ENCODE measurements around the gene CYB5RL. TPM values are rescaled to one million over a fixed set of nuclear protein-coding genes. Genes with fewer than 3 reads are reported as not detected.
"Not testable (repeated sequence)": the region's sequence is repeated elsewhere in the genome, so short reads cannot be mapped to it uniquely, and the experiment has no call there.

Gene CYB5RL
- total and polyA plus RNA-seq, 2 donors (not counting 3 experiments of a cell fraction or from before 2014, with no cell fraction given) = 5.8 to 8.6 TPM

DNA sequence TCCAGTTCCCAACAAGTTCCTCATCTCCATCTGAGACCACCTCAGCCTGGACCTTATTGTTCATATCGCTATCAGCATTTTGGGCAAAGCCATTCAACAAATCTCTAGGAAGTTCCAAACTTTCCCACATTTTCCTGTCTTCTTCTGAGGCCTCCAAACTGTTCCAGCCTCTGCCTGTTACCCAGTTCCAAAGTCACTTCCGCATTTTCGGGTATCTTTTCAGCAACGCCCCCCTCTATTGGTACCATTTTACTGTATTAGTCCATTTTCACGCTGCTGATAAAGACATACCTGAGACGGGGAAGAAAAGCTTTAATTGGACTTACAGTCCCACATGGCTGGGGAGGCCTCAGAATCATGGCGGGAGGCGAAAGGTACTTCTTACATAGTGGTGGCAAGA, 33.5 kb downstream of the CYB5RL start:
- H3K36me3 ChIP-seq (ENCODE audit: control insufficient read depth in 2 of 2, extremely low read depth in 1 of 2, insufficient read depth in 2 of 2, low read length in 2 of 2); H3K27ac ChIP-seq (ENCODE audit: insufficient read depth, low read depth, low read length); CTCF ChIA-PET; H3K4me1 ChIP-seq (ENCODE audit: control insufficient read depth, extremely low read depth, insufficient read depth, low read length); H4K20me1 ChIP-seq (replicated peaks; ENCODE audit: control insufficient read depth, extremely low read depth, insufficient read depth, low read length); H3K27me3 ChIP-seq (ENCODE audit: control insufficient read depth in 2 of 2, insufficient read depth in 2 of 2, low read length in 2 of 2); FAIRE-seq; POLR2A ChIA-PET; H3K9me3 ChIP-seq (replicated peaks; ENCODE audit: control insufficient read depth, insufficient read depth, low read length); intact Hi-C loops (cut with micrococcal nuclease); H3K9me1 ChIP-seq (replicated peaks; ENCODE audit: control insufficient read depth, extremely low read depth, insufficient read depth, low read length); dilution Hi-C loops (cut with MboI; ENCODE audit: extremely low pct_ligation_motif_present, low sequenced_read_pairs); H3K79me2 ChIP-seq (ENCODE audit: control insufficient read depth, insufficient read depth, low read length); H3K4me2 ChIP-seq (ENCODE audit: insufficient read depth, low read length); H3K4me3 ChIP-seq (replicated peaks in 1 of 3; ENCODE audit: insufficient read depth in 1 of 3, low read depth in 1 of 3, low read length in 3 of 3); BruUV-seq (replicated peaks); DNase-seq (ENCODE audit: low read depth, low spot score); H3K9ac ChIP-seq (replicated peaks; ENCODE audit: extremely low read depth, insufficient read depth, low read length); H2AFZ ChIP-seq (ENCODE audit: low read depth, low read length): not testable (repeated sequence)

- no TSS peak for BruUV-seq (replicated peaks)
- no peaks in the 10 kb centered on the region for H3K79me2 ChIP-seq (ENCODE audit: control insufficient read depth, insufficient read depth, low read length)
- no peaks in the 10 kb centered on the region for H4K20me1 ChIP-seq (replicated peaks; ENCODE audit: control insufficient read depth, extremely low read depth, insufficient read depth, low read length)
- no peaks in the 10 kb centered on the region for H3K9me3 ChIP-seq (replicated peaks; ENCODE audit: control insufficient read depth, insufficient read depth, low read length)
- dilution Hi-C loops (cut with MboI; ENCODE audit: extremely low pct_ligation_motif_present, low sequenced_read_pairs) = no loop called here
- no peak overlapping the region for H3K9ac ChIP-seq (replicated peaks; ENCODE audit: extremely low read depth, insufficient read depth, low read length)
- H3K9me1 ChIP-seq (replicated peaks; ENCODE audit: control insufficient read depth, extremely low read depth, insufficient read depth, low read length) = no peaks in the 10 kb centered on the region
- ChIA-PET POLR2A (no interaction called here), CTCF (no interaction called here)
- FAIRE-seq = no peak
- H3K36me3 ChIP-seq (ENCODE audit: control insufficient read depth in 2 of 2, extremely low read depth in 1 of 2, insufficient read depth in 2 of 2, low read length in 2 of 2) = no peaks in the 10 kb centered on the region
- no peak overlapping the region for H2AFZ ChIP-seq (ENCODE audit: low read depth, low read length)
- no peaks in the 10 kb centered on the region for H3K27me3 ChIP-seq (ENCODE audit: control insufficient read depth in 2 of 2, insufficient read depth in 2 of 2, low read length in 2 of 2)
- TF ChIP-seq JUN (IDR thresholded peaks at IDR 0.05; ENCODE audit: borderline replicate concordance, insufficient read depth, insufficient read length, low read depth) (no peak), MYC (IDR thresholded peaks at IDR 0.05; ENCODE audit: low read depth, low read length) (no peak), POLR2A (IDR thresholded peaks at IDR 0.05; ENCODE audit: low read depth, low read length) (no peak), POLR2AphosphoS5 (IDR thresholded peaks at IDR 0.05; ENCODE audit: insufficient read depth, low read depth, low read length) (no peak), FOS (IDR thresholded peaks at IDR 0.05; ENCODE audit: borderline replicate concordance, insufficient read depth, low read length) (no peak), GATA2 (IDR thresholded peaks at IDR 0.05; ENCODE audit: insufficient read depth, insufficient read length, low read depth, low read length) (no peak), EZH2 (IDR thresholded peaks at IDR 0.05; ENCODE audit: borderline replicate concordance, low read depth, low read length, severe bottlenecking) (no peak)
- TF ChIP-seq, protein P1, sequence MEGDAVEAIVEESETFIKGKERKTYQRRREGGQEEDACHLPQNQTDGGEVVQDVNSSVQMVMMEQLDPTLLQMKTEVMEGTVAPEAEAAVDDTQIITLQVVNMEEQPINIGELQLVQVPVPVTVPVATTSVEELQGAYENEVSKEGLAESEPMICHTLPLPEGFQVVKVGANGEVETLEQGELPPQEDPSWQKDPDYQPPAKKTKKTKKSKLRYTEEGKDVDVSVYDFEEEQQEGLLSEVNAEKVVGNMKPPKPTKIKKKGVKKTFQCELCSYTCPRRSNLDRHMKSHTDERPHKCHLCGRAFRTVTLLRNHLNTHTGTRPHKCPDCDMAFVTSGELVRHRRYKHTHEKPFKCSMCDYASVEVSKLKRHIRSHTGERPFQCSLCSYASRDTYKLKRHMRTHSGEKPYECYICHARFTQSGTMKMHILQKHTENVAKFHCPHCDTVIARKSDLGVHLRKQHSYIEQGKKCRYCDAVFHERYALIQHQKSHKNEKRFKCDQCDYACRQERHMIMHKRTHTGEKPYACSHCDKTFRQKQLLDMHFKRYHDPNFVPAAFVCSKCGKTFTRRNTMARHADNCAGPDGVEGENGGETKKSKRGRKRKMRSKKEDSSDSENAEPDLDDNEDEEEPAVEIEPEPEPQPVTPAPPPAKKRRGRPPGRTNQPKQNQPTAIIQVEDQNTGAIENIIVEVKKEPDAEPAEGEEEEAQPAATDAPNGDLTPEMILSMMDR (IDR thresholded peaks at IDR 0.05; ENCODE audit: extremely low read depth in 1 of 2, insufficient read depth in 1 of 2, low read depth in 1 of 2, low read length in 2 of 2) = no peak
- TF ChIP-seq, protein P2, sequence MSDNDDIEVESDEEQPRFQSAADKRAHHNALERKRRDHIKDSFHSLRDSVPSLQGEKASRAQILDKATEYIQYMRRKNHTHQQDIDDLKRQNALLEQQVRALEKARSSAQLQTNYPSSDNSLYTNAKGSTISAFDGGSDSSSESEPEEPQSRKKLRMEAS (IDR thresholded peaks at IDR 0.05; ENCODE audit: insufficient read depth, insufficient read length) = no peak
- no peak for DNase-seq (ENCODE audit: low read depth, low spot score)
- H3K4me1 ChIP-seq (ENCODE audit: control insufficient read depth, extremely low read depth, insufficient read depth, low read length) = no peaks in the 10 kb centered on the region
- H3K4me2 ChIP-seq (ENCODE audit: insufficient read depth, low read length) = no peak overlapping the region
- no peak overlapping the region for H3K4me3 ChIP-seq (replicated peaks in 1 of 3; ENCODE audit: insufficient read depth in 1 of 3, low read depth in 1 of 3, low read length in 3 of 3)
- intact Hi-C loops (cut with micrococcal nuclease) = no loop called here
- H3K27ac ChIP-seq (ENCODE audit: insufficient read depth, low read depth, low read length) = no peak overlapping the region
These were observed 34.7 kb downstream of the CYB5RL start for GRCh38 chr1:54165146-54165545.

Measured in endothelial cell of umbilical vein (primary cell).